H9 (cell line): ENCODE results near the gene REXO4. TPM values are rescaled to one million over a fixed set of nuclear protein-coding genes. Genes with fewer than 3 reads are reported as not detected.

ENCODE experiments used
- DNase-seq: peaks from one replicate; pipeline ENCODE4 v3.0.0-alpha.2; 2017
- H2AFZ ChIP-seq: one replicate; pipeline ENCODE4 v1.6.1; 2013; ENCODE audit warnings: mild to moderate bottlenecking, low read length, control low read depth, moderate library complexity
- H2AK5ac ChIP-seq: 2 replicates; pipeline ENCODE4 v1.6.1; 2013; ENCODE audit warnings: low read length, control low read depth, mixed read lengths; ENCODE audit not compliant: insufficient read length
- H2BK120ac ChIP-seq: one replicate; pipeline ENCODE4 v1.6.1; 2013; ENCODE audit warnings: low read depth, mild to moderate bottlenecking, low read length, control low read depth, inconsistent platforms; ENCODE audit not compliant: poor library complexity, severe bottlenecking
- H2BK12ac ChIP-seq: 2 replicates; pipeline ENCODE4 v1.6.1; 2013; ENCODE audit warnings: low read length, control low read depth, mixed read lengths, low read depth; ENCODE audit not compliant: insufficient read length
- H2BK15ac ChIP-seq: 2 replicates; pipeline ENCODE4 v1.6.1; 2013; ENCODE audit warnings: low read depth, low read length, control low read depth
- H2BK20ac ChIP-seq: one replicate; pipeline ENCODE4 v1.6.1; 2013; ENCODE audit warnings: low read depth, mild to moderate bottlenecking, low read length, control low read depth, inconsistent platforms; ENCODE audit not compliant: poor library complexity, severe bottlenecking
- H2BK5ac ChIP-seq: 2 replicates; pipeline ENCODE4 v1.6.1; 2013; ENCODE audit warnings: low read length, control low read depth, mixed read lengths; ENCODE audit not compliant: insufficient read length
- H3K14ac ChIP-seq: 2 replicates; pipeline ENCODE4 v1.6.1; 2013; ENCODE audit warnings: low read length, control low read depth; ENCODE audit not compliant: insufficient read depth
- H3K18ac ChIP-seq: 2 replicates; pipeline ENCODE4 v1.6.1; 2013; ENCODE audit warnings: low read depth, mild to moderate bottlenecking, mixed read lengths, low read length, control low read depth; ENCODE audit not compliant: insufficient read length
- H3K23ac ChIP-seq: 2 replicates; pipeline ENCODE4 v1.6.1; 2013; ENCODE audit warnings: low read length, control low read depth, mixed read lengths, low read depth; ENCODE audit not compliant: insufficient read length
- H3K23me2 ChIP-seq: 2 replicates; pipeline ENCODE4 v1.6.1; 2013; ENCODE audit warnings: low read depth, mild to moderate bottlenecking, mixed read lengths, low read length, control low read depth; ENCODE audit not compliant: insufficient read length, poor library complexity, severe bottlenecking
- H3K27ac ChIP-seq: 2 replicates; pipeline ENCODE4 v1.5.1; 2013; ENCODE audit warnings: low read length, control low read depth, mixed read lengths, low read depth; ENCODE audit not compliant: insufficient read length
- H3K27me3 ChIP-seq: 2 replicates; pipeline ENCODE4 v1.6.1; 2013; ENCODE audit warnings: low read length, control low read depth, inconsistent platforms; ENCODE audit not compliant: insufficient read depth
- H3K4ac ChIP-seq: 2 replicates; pipeline ENCODE4 v1.6.1; 2013; ENCODE audit warnings: low read depth, mild to moderate bottlenecking, control low read depth, inconsistent platforms, low read length, moderate library complexity
- H3K4me1 ChIP-seq: 2 replicates; pipeline ENCODE4 v1.6.1; 2013; ENCODE audit warnings: low read length, control low read depth, inconsistent platforms; ENCODE audit not compliant: insufficient read depth
- H3K4me2 ChIP-seq: 2 replicates; pipeline ENCODE4 v1.6.1; 2013; ENCODE audit warnings: low read length, control low read depth, mixed read lengths; ENCODE audit not compliant: insufficient read length, insufficient read depth
- H3K56ac ChIP-seq: 2 replicates; pipeline ENCODE4 v1.6.1; 2013; ENCODE audit warnings: low read depth, mild to moderate bottlenecking, mixed read lengths, low read length, control low read depth; ENCODE audit not compliant: insufficient read length
- H3K79me1 ChIP-seq: 2 replicates; pipeline ENCODE4 v1.6.1; 2013; ENCODE audit warnings: low read depth, mild to moderate bottlenecking, moderate library complexity, low read length, control low read depth, inconsistent platforms; ENCODE audit not compliant: insufficient read depth, poor library complexity, severe bottlenecking
- H3K79me2 ChIP-seq: 2 replicates; pipeline ENCODE4 v1.6.1; 2013; ENCODE audit warnings: low read length, control low read depth, inconsistent platforms; ENCODE audit not compliant: insufficient read depth
- H3K9ac ChIP-seq: 2 replicates; pipeline ENCODE4 v1.6.1; 2013; ENCODE audit warnings: low read length, control low read depth, mixed read lengths; ENCODE audit not compliant: insufficient read length; ENCODE audit errors: extremely low read depth
- H3K9me3 ChIP-seq: one replicate; pipeline ENCODE4 v1.6.1; 2013; ENCODE audit warnings: low read depth, low read length, inconsistent platforms; ENCODE audit not compliant: control insufficient read depth
- H3T11ph ChIP-seq: one replicate; pipeline ENCODE4 v1.6.1; 2013; ENCODE audit warnings: mild to moderate bottlenecking, low read length, control low read depth, inconsistent platforms
- H4K20me1 ChIP-seq: one replicate; pipeline ENCODE4 v1.6.1; 2013; ENCODE audit not compliant: control insufficient read depth, insufficient read length, insufficient read depth
- H4K5ac ChIP-seq: 2 replicates; pipeline ENCODE4 v1.6.1; 2013; ENCODE audit warnings: low read depth, mild to moderate bottlenecking, mixed read lengths, low read length, control low read depth; ENCODE audit not compliant: insufficient read length
- H4K8ac ChIP-seq: replicated peaks from 2 replicates; pipeline ENCODE4 v1.6.1; 2013; ENCODE audit warnings: low read length, control low read depth, mixed read lengths, low read depth; ENCODE audit not compliant: insufficient read length
- H4K91ac ChIP-seq: 2 replicates; pipeline ENCODE4 v1.6.1; 2013; ENCODE audit warnings: low read depth, mild to moderate bottlenecking, moderate library complexity, mixed read lengths, low read length, control low read depth; ENCODE audit not compliant: insufficient read length
- H3K27ac Mint-ChIP-seq, 3 experiments: 2 replicates in 2 of 3; 3 replicates in 1 of 3; pipeline ENCODE4 v1.8.0; 2020 to 2021; ENCODE audit warnings: mixed read lengths in 3 of 3, mild to moderate bottlenecking in 1 of 3, moderate library complexity in 1 of 3
- H3K27me3 Mint-ChIP-seq: 2 replicates; pipeline ENCODE4 v1.8.0; 2021; ENCODE audit warnings: low read depth, mild to moderate bottlenecking, moderate library complexity, mixed read lengths
- H3K36me3 Mint-ChIP-seq, 3 experiments: 2 replicates in 2 of 3; 3 replicates in 1 of 3; pipeline ENCODE4 v1.8.0; 2020 to 2021; ENCODE audit warnings: low read depth in 3 of 3, mixed read lengths in 3 of 3; ENCODE audit not compliant: insufficient read depth in 1 of 3
- H3K4me1 Mint-ChIP-seq, 2 experiments: 2 replicates each; pipeline ENCODE4 v1.8.0; 2020; ENCODE audit warnings: mixed read lengths in 2 of 2
- H3K4me3 Mint-ChIP-seq, 2 experiments: 2 replicates in 1 of 2; 3 replicates in 1 of 2; pipeline ENCODE4 v1.8.0; 2020 to 2021; ENCODE audit warnings: mild to moderate bottlenecking in 2 of 2, mixed read lengths in 2 of 2, moderate library complexity in 1 of 2
- H3K9me3 Mint-ChIP-seq, 2 experiments: 2 replicates in 1 of 2; 3 replicates in 1 of 2; pipeline ENCODE4 v1.8.0; 2020; ENCODE audit warnings: mild to moderate bottlenecking in 2 of 2, mixed read lengths in 2 of 2, moderate library complexity in 1 of 2
- WGBS: extraction: QIAGEN DNeasy Blood & Tissue Kit; methylation state at CpG from one replicate; pipeline ENCODE4 v1.1.7; 2013; ENCODE audit warnings: missing lambda C conversion rate, low lambda C conversion rate, mixed read lengths; ENCODE audit not compliant: insufficient read length; ENCODE audit errors: extremely low coverage; 5-methylcytosine and 5-hydroxymethylcytosine counted together
- total RNA-seq: library from RNA; stranded (reverse); gene quantifications from 2 replicates; pipeline ENCODE4 v1.2.1, GENCODE V29; 2021
- TF ChIP-seq, protein P1 (sequence below): fragments of 200-600 bp; sonication (generic); conservative IDR thresholded peaks from 3 replicates; pipeline ENCODE4 v1.8.0; 2021; ENCODE audit warnings: antibody characterized with exemption, mild to moderate bottlenecking

REXO4 gene
- total RNA-seq, 1 experiment from 2014 or later: 35.2 TPM

DNA sequence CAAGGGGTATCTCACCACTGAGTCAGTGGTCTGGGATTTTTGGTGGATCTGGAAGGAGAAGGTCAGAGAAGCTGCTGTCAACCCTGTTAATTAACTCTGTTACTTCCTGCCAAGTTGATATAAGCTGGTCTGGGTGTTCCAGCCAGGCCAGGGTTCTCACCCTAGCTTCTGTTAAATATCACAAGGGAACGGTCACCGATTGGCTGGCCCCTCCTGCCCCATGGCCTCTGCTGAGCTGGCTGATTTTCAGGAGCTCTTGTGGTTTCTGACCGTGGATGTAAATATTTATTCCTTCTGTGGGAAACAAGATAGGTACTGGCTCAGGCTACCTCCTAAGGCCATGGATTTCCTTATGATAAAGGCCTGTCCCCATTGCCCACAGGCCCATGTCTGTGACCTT is 5.4 kb upstream of the REXO4 start:
- no peak overlapping the region for H3K4ac ChIP-seq
- H3K14ac ChIP-seq: no peak overlapping the region
- no peak overlapping the region for H2AK5ac ChIP-seq
- no peak overlapping the region for H3K4me2 ChIP-seq
- peaks cover 28 to 37% of the 10 kb centered on the region in 2 experiments for H3K4me1 Mint-ChIP-seq
- no peak for DNase-seq
- no peak overlapping the region for H2BK5ac ChIP-seq
- H3T11ph ChIP-seq: no peak overlapping the region
- no peak overlapping the region for H2BK20ac ChIP-seq
- WGBS: no CpG with 5 or more reads among the region's 3 CpGs
- no peaks in the 10 kb centered on the region for H3K79me2 ChIP-seq
- H2AFZ ChIP-seq: no peak overlapping the region
- no peak overlapping the region for H3K9ac ChIP-seq
- peaks cover 13% of the 10 kb centered on the region for H3K27me3 Mint-ChIP-seq
- no peak overlapping the region for H3K27ac ChIP-seq
- H3K79me1 ChIP-seq: no peaks in the 10 kb centered on the region
- H3K23me2 ChIP-seq: peaks cover 2% of the 10 kb centered on the region
- H3K23ac ChIP-seq: no peak overlapping the region
- peaks cover 0 to 12% (median 10%) of the 10 kb centered on the region in 3 experiments; a peak in 6 of 7 replicates for H3K36me3 Mint-ChIP-seq
- no peak overlapping the region for H3K56ac ChIP-seq
- no peaks in the 10 kb centered on the region for H3K27me3 ChIP-seq
- H3K18ac ChIP-seq: no peak overlapping the region
- H3K9me3 ChIP-seq: no peaks in the 10 kb centered on the region
- no peak overlapping the region for H4K8ac ChIP-seq
- no peaks in the 10 kb centered on the region for H4K20me1 ChIP-seq
- TF ChIP-seq, protein P1, sequence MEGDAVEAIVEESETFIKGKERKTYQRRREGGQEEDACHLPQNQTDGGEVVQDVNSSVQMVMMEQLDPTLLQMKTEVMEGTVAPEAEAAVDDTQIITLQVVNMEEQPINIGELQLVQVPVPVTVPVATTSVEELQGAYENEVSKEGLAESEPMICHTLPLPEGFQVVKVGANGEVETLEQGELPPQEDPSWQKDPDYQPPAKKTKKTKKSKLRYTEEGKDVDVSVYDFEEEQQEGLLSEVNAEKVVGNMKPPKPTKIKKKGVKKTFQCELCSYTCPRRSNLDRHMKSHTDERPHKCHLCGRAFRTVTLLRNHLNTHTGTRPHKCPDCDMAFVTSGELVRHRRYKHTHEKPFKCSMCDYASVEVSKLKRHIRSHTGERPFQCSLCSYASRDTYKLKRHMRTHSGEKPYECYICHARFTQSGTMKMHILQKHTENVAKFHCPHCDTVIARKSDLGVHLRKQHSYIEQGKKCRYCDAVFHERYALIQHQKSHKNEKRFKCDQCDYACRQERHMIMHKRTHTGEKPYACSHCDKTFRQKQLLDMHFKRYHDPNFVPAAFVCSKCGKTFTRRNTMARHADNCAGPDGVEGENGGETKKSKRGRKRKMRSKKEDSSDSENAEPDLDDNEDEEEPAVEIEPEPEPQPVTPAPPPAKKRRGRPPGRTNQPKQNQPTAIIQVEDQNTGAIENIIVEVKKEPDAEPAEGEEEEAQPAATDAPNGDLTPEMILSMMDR: no peak
- H4K91ac ChIP-seq: no peak overlapping the region
- H3K27ac Mint-ChIP-seq: 0 out of 7 replicates have a peak overlapping the region, but pooled peaks of 1 of the 3 experiments have one; percentile 31
- H3K9me3 Mint-ChIP-seq: peaks cover 6 to 7% of the 10 kb centered on the region in 2 experiments; a peak in 4 of 5 replicates
- H4K5ac ChIP-seq: no peak overlapping the region
- no peak overlapping the region for H3K4me3 Mint-ChIP-seq
- no peak overlapping the region for H2BK120ac ChIP-seq
- H2BK12ac ChIP-seq: no peak overlapping the region
- H3K4me1 ChIP-seq: no peaks in the 10 kb centered on the region
- no peak overlapping the region for H2BK15ac ChIP-seq
